ENCODE results near the gene DAGLB.
"Not testable (repeated sequence)": the region's sequence is repeated elsewhere in the genome, so short reads cannot be mapped to it uniquely, and the experiment has no call there.

Gene DAGLB

GRCh38 chr7:6430974-6431373 lies 16.8 kb downstream of the DAGLB start:
- no peak for DNase-seq (ENCODE audit: low spot score)

DNA sequence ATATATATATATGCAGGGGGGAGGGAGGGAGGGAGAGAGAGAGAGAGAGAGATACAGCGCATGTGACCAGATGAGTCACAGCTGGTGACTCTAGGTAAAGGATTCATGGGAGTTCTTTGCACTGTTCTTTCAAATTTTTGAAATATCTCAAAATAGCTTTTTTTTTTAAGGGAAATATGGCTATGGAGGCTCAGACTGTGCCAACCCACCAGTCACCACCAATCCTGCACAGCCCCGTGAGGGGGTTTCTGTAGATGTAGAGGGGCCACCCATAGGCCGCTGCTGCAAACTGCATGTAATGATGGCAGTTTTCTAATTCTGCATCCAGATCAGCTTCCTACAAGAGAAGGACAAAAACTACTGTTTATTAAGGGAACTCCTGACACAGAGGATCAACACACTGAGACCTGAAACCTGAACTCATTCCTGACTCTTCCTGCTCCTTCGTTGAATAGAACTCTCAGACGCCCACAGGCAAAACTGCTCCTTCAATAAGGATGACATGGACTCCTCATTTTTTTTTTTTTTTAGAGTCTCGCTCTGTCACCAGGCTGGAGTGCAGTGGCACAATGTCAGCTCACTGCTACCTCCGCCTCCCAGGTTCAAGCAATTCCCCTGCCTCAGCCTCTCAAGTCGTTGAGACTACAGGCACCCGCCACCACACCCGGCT lies 17.3 kb downstream of the DAGLB start:
- no peak for DNase-seq (ENCODE audit: low spot score)

- no peak for DNase-seq (ENCODE audit: low spot score)
These were observed 21.8 kb downstream of the DAGLB start for GRCh38 chr7:6425948-6426347.

- DNase-seq (ENCODE audit: low spot score), result no peak
These were observed 23.6 kb downstream of the DAGLB start for GRCh38 chr7:6423942-6424701.

GRCh38 chr7:6422926-6423632 lies 24.7 kb downstream of the DAGLB start:
- DNase-seq (ENCODE audit: low spot score), result no peak

- DNase-seq (ENCODE audit: low spot score), result no peak
These were observed 25.7 kb downstream of the DAGLB start for GRCh38 chr7:6422095-6422494.

DNA sequence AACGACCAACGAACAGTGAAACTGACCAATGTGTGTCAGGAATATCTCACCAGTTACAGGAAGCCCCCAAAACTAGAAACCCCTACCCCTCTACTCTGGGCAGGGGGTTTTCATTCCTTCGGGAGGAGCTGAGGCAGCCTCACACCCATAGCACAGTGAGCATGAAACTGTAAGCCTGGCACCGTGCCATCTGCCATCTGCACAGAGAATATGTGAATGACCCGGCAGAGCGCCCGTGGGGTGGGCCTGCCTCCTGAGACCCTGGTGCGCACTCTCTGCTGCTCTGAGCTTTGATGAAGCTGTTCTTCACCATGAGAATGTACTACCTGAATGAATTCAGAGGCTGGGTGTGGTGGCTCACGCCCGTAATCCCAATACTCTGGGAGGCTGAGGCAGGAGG lies 27.1 kb downstream of the DAGLB start:
- no peak for DNase-seq (ENCODE audit: low spot score)

DNA sequence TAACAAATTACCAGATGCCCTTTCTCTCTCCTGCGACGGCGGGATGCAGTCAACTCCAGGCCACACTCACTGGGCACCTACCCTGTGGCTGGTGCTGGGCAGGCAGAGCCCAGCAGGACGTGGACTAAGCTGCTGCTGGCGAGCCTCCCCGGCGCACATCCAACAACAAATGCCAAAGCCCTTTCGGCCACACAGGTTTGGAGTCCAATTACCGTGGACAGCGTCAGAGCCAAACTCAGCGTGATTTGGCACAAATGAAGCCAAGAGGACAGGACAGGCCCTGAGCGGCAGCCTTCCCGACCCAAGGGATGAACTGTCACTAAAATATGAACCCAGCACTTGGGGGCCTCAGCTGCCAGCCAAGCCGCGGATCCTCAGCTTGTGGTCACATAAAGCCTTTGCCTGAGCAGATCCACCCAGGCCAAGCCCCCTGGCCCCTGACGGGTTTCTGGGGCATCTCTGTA lies 28.4 kb downstream of the DAGLB start:
- DNase-seq (ENCODE audit: low spot score), result no peak

GRCh38 chr7:6417408-6417807 lies 30.3 kb downstream of the DAGLB start:
- DNase-seq (ENCODE audit: low spot score), result no peak

DNA sequence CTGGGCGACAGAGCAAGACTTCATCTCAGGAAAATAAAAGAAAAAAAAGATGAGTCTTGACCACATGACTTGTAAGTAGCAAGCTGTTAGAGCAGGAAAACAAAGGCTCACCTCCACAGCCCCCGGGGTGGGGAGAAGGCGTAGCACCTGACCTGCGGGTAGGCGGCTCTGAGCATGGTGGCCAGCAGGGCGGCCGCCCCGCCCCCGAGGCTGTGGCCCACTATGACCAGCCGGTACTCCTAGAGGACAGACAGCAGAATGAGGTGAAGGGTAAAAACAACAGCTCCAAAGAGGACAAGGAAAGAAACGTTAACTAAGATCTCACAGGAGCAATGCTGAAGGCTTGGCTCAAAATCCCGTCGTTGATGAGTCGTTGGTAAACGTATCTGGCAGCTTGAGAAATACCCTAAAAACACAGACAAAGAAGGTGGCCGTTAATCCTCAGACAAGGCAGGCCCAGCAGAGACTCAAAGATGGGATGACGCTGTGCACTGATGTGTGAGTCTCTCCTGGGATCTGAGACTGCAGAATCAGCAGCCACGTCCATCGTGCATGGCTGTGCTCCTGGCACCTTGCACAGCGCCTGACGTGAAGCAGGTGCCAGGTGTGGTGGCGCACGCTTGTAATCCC lies 31.1 kb downstream of the DAGLB start:
- no peak for DNase-seq (ENCODE audit: low spot score)

DNA sequence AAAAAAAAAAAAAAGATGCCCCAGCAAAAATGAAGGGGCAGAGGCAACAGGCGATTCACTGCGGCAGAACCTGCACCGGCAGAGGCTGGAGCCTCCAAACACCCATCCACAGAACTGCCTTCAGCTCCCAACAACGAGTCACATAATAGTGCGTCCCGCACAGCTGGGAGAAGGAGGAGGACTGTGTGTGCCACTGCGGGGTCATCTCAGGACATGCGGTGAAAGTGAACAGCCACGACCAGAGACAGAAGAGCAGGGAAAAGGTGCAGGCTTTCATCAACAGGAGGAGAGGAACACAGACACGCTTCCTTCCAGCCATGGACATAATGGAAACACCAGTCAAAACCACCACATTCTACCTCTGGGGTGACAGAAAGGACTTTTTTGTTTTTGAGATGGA lies 34.1 kb downstream of the DAGLB start:
- DNase-seq (ENCODE audit: low spot score), result no peak

DNA sequence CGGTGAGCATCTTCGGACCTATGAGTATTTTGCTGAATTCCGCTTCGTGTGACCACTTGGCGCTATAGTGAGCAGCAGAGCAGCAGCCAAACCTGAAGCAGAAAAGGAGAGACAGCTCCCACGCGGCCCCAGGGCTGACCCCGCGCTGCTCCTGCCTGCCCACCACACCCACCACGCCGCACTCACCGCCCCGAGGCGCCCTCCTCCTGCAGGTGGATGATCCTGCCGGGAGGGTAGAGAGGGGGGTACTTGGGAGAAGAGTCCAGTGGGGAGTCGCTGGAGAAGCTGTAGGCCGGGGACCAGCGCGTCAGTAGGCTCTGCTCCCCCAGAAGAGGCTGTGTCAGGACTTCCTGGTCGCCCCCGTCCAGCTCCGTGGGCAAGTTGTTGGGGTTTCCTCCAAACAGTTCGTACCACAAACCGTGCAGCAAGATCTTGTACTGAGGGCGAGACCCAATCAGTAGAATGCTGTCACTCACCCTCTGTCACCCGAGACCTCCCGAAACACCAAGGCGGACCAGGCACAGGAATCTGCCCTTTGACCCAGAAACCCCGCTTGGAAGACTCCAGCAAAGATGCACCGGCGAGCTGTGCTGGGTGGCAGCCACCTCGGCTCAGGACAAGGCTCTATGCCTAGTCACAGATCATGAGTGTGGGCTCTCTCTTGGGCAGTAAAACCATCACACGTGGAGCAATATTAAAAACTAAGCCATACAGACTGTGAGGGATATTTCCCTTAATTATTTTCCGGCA lies 37.6 kb downstream of the DAGLB start:
- no peak for DNase-seq (ENCODE audit: low spot score)

DNA sequence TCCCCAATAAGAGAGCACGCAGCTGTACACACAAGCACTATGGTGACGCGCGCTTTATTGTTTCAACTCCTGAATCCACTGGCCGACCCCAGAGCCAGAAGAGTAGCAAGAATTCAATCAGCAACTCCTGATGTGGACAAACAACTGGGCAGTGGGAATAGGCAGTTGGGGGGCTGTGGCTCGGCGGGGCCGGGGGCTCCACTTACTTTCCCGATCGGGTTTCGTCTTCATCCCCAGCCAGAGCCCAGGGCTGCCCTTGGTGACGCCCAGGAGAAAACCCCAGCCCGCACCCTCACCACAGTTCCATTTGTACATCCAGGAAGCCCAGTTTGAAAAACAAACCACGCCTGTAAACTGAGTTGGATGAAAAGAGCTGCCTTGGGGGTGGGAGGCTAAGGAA lies 38.7 kb downstream of the DAGLB start:
- no peak for DNase-seq (ENCODE audit: low spot score)

DNA sequence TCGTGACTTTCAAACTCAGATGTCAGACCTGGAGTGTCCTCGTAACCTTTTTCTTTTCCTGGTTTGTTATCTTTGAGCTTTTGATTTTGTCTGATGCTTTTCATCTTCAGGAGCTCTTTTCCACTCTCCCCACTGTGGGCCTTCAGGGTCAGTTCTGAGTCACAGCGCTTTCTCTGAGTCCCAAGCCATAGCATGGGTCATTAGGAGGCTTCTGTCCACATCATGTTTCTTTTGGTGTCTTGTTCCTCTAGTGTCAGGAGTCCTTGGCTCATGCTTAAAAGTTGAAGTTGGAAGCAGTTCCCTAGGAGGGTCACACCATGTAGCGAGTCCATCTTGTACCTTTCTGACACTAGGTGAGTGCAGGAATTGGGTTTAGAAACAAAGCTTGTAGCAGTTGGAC lies 40.3 kb downstream of the DAGLB start:
- DNase-seq (ENCODE audit: low spot score), result no peak

- DNase-seq (ENCODE audit: low spot score), result no peak
These were observed 41.6 kb downstream of the DAGLB start for GRCh38 chr7:6406121-6406520.

- DNase-seq (ENCODE audit: low spot score), result no peak
These were observed 43.8 kb downstream of the DAGLB start for GRCh38 chr7:6403907-6404306.

- no peak for DNase-seq (ENCODE audit: low spot score)
These were observed 45.0 kb downstream of the DAGLB start for GRCh38 chr7:6402741-6403140.

DNA sequence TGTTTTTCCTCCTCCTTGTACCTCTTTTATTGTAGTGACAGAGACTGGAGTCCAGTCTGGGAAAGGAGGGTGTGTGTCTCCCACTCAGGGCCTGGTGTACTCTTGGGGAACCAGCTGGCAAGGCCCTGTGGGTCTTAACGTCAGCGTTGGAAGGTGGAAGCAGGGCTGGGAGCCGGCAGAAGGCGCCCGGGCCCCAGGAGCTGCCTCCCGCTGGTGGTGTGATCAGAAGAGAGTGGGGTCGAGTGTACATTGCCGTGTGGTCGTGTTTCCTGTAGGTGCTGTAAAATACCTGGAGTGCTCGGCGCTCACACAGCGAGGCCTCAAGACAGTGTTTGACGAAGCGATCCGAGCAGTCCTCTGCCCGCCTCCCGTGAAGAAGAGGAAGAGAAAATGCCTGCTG lies 45.7 kb downstream of the DAGLB start:
- no peak for DNase-seq (ENCODE audit: low spot score)

DNA sequence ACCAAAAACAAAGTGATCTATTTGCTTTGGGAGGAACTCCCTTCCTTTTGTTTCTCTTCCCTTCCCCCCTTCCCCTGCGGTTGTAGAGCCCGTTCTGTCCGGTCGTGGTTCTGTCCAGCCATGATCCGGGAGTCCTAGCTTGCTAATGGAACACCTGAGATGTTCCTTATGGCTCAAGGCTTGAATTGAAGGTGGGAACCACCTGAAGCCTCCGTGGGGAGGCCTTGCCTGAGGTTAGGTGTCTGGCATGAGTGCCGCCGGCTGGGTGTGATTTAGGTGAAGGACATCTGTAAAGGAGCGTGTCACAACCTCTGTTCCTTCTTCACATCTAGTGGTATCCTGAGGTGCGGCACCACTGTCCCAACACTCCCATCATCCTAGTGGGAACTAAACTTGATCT lies 46.2 kb downstream of the DAGLB start:
- no peak for DNase-seq (ENCODE audit: low spot score)

DNA sequence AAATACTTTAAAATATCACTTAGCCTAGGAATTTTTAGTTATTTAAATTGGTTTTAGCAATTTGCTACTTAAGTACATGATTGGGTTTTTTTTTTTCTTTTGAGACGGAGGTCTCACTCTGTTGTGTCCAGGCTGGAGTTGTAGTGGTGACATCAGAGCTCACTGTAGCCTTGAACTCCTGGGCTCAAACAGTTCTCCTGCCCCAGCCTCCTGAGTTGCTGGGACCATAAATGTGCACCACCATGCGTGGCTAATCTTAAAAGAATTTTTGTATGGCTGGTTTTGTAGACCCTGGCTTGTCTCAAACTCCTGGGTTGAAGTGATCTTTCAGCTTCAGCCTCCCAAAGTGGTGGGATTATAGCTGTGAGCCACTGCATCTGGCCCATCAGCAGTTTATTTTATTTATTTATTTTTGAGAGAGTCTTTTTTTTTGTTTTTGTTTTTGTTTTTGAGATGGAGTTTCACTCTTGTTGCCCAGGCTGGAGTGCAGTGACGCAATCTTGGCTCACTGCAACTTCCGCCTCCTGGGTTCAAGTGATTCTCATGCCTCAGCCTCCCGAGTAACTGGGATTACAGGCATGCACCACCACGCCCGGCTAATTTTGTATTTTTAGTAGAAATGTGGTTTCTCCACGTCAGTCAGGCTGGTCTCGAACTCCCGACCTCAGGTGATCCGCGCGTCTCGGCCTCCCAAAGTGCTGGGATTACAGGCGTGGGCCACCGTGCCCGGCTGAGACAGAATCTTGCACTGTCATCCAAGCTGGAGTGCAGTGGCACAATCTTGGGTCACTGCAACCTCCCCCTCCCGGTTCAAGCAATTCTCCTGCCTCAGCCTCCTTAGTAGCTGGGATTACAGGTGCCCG lies 47.3 kb downstream of the DAGLB start:
- not testable (repeated sequence) for DNase-seq (ENCODE audit: low spot score)

DNA sequence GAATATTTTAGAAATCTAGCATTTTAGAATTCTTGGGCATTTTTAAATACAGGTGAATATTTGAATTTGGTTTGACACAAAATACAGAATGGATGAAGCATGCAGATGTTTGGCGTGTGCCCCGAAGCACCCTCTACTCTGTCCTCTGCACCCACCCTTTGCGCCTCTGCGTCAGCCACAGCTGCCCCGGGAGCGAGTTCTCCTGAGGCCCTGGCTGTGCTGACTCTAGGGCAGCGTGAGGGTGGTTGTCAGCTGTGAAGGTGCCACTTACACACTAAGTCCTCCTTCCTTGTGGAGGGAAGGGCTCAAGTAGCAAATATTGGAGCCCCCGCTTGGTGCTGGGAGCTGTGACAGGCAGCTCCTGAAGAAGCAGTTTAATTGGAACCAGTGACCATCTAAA lies 48.4 kb downstream of the DAGLB start:
- no peak for DNase-seq (ENCODE audit: low spot score)

Data from left forelimb (tissue), 1 donor.